Thoracic aorta (tissue), 2 donors: ENCODE data around the gene BEND4. TPM values are rescaled to one million over a fixed set of nuclear protein-coding genes. Genes with fewer than 3 reads are reported as not detected.
A peak's percentile ranks its signal among the peaks of the same experiment; 100 is the strongest.

Experiments used
- ATAC-seq: fragments of 150-250 bp; one replicate; pipeline ENCODE4 v1.8.0; 2017; ENCODE audit warnings: low read depth; ENCODE audit not compliant: insufficient number of reproducible peaks, low FRiP score
- DNase-seq: peaks from one replicate; pipeline ENCODE4 v3.0.0-alpha.2; 2020; ENCODE audit warnings: low spot score
- H3K27ac ChIP-seq, 2 donors: fragments of 200-600 bp; sonication (generic); 1 replicate in 1 of 2; 2 replicates in 1 of 2; pipeline ENCODE4 v1.5.1; 2016; ENCODE audit warnings: mild to moderate bottlenecking in 2 of 2, moderate library complexity in 2 of 2
- H3K27me3 ChIP-seq: fragments of 200-600 bp; sonication (generic); replicated peaks from 2 replicates; pipeline ENCODE4 v1.6.0; 2016; ENCODE audit warnings: mild to moderate bottlenecking; ENCODE audit not compliant: insufficient read depth
- H3K36me3 ChIP-seq: fragments of 200-600 bp; sonication (generic); one replicate; pipeline ENCODE4 v1.5.1; 2016
- H3K4me1 ChIP-seq, 2 donors: fragments of 200-600 bp; sonication (generic); 1 replicate in 1 of 2; 2 replicates in 1 of 2; pipeline versions ENCODE4 v1.5.1 to v1.6.0; 2016; ENCODE audit warnings: low read depth in 2 of 2, mild to moderate bottlenecking in 1 of 2; ENCODE audit not compliant: control insufficient read depth in 1 of 2
- H3K4me3 ChIP-seq: fragments of 200-600 bp; sonication (generic); 2 replicates; pipeline ENCODE4 v1.5.1; 2016; ENCODE audit warnings: mild to moderate bottlenecking
- H3K9me3 ChIP-seq: fragments of 200-600 bp; sonication (generic); 2 replicates; pipeline ENCODE4 v1.5.1; 2016
- total RNA-seq, 2 donors: library from RNA; depleted of rRNA; stranded (reverse); fragments of >200 nt; gene quantifications; one replicate each; pipeline versions ENCODE4 v1.1.0 to v1.2.3, GENCODE V29; 2016
- TF ChIP-seq, protein P1 (sequence below): fragments of 200-600 bp; sonication (generic); IDR thresholded peaks from one replicate; pipeline ENCODE4 v1.5.1; 2019; ENCODE audit warnings: antibody characterized with exemption

The BEND4 gene
- total RNA-seq, 2 donors from 2014 or later, result 0.28 TPM; not detected in 1

GRCh38 chr4:42159271-42160001 is 7.0 kb upstream of the BEND4 start:
- H3K4me1 ChIP-seq, result no peaks in the 10 kb centered on the region
- TF ChIP-seq, protein P1, sequence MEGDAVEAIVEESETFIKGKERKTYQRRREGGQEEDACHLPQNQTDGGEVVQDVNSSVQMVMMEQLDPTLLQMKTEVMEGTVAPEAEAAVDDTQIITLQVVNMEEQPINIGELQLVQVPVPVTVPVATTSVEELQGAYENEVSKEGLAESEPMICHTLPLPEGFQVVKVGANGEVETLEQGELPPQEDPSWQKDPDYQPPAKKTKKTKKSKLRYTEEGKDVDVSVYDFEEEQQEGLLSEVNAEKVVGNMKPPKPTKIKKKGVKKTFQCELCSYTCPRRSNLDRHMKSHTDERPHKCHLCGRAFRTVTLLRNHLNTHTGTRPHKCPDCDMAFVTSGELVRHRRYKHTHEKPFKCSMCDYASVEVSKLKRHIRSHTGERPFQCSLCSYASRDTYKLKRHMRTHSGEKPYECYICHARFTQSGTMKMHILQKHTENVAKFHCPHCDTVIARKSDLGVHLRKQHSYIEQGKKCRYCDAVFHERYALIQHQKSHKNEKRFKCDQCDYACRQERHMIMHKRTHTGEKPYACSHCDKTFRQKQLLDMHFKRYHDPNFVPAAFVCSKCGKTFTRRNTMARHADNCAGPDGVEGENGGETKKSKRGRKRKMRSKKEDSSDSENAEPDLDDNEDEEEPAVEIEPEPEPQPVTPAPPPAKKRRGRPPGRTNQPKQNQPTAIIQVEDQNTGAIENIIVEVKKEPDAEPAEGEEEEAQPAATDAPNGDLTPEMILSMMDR, result no peak
- no peaks in the 10 kb centered on the region for H3K27me3 ChIP-seq
- H3K27ac ChIP-seq, result no peak overlapping the region
- H3K4me3 ChIP-seq, result no peak overlapping the region
- no peaks in the 10 kb centered on the region for H3K9me3 ChIP-seq
- ATAC-seq (no peak), DNase-seq (no peak)
- H3K36me3 ChIP-seq, result no peaks in the 10 kb centered on the region

- ATAC-seq (no peak), DNase-seq (no peak)
- Histone ChIP-seq H3K4me3 (peak overlapping the region; percentile 67), H3K27ac (no peak overlapping the region), H3K9me3 (no peaks in the 10 kb centered on the region), H3K36me3 (no peaks in the 10 kb centered on the region), H3K4me1 (peaks cover 3 to 17% of the 10 kb centered on the region in 2 donors), H3K27me3 (peaks cover 9% of the 10 kb centered on the region)
- TF ChIP-seq, protein P1, result no peak
These were observed 618 bp downstream of the BEND4 start for GRCh38 chr4:42151568-42152506.

- Histone ChIP-seq H3K4me3 (peak overlapping the region; percentile 67), H3K4me1 (peaks cover 3 to 17% of the 10 kb centered on the region in 2 donors), H3K27ac (no peak overlapping the region), H3K36me3 (no peaks in the 10 kb centered on the region), H3K9me3 (no peaks in the 10 kb centered on the region), H3K27me3 (peaks cover 9% of the 10 kb centered on the region)
- ATAC-seq, result no peak
- DNase-seq, result no peak
- TF ChIP-seq, protein P1, result no peak
These were observed 1.5 kb downstream of the BEND4 start for GRCh38 chr4:42150653-42151567.

GRCh38 chr4:42149004-42149403 is 3.5 kb downstream of the BEND4 start:
- TF ChIP-seq, protein P1, result no peak
- DNase-seq, result no peak
- Histone ChIP-seq H3K27ac (no peak overlapping the region), H3K36me3 (no peaks in the 10 kb centered on the region), H3K4me3 (no peak overlapping the region), H3K27me3 (peaks cover 9% of the 10 kb centered on the region), H3K4me1 (peaks cover 3 to 17% of the 10 kb centered on the region in 2 donors), H3K9me3 (no peaks in the 10 kb centered on the region)
- ATAC-seq, result no peak
